Activated CD4-positive, alpha-beta T cell treated with anti-CD3 and anti-CD28 coated beads, Interleukin-2, amount 10 ng/mL, durations not matched to agents 7 days and 5 days (primary cell): ENCODE measurements around the gene KRTAP5-7. TPM values are rescaled to one million over a fixed set of nuclear protein-coding genes. Genes with fewer than 3 reads are reported as not detected.
"Not testable (repeated sequence)": the region's sequence is repeated elsewhere in the genome, so short reads cannot be mapped to it uniquely, and the experiment has no call there.

Source experiments
- CTCF ChIA-PET: fragments of 350-600 bp; sonication (Branson Sonifier 250); formaldehyde crosslinking; loops from one replicate; lab custom pipeline; 2021; ENCODE audit warnings: antibody characterized with exemption; lab: Charles Lee
- POLR2A ChIA-PET: fragments of 350-600 bp; sonication (Branson Sonifier 250); formaldehyde crosslinking; loops from one replicate; lab custom pipeline; 2021; ENCODE audit warnings: antibody characterized with exemption; lab: Charles Lee
- DNase-seq: peaks from one replicate; pipeline ENCODE4 v3.0.0-alpha.2; 2020
- H3K27ac Mint-ChIP-seq: one replicate; pipeline ENCODE4 v1.8.0; 2021; ENCODE audit warnings: mild to moderate bottlenecking, moderate library complexity, mixed read lengths
- H3K27me3 Mint-ChIP-seq: one replicate; pipeline ENCODE4 v1.8.0; 2021; ENCODE audit warnings: mixed read lengths
- H3K36me3 Mint-ChIP-seq: one replicate; pipeline ENCODE4 v1.8.0; 2021; ENCODE audit warnings: low read depth, mixed read lengths
- H3K4me1 Mint-ChIP-seq: one replicate; pipeline ENCODE4 v1.8.0; 2021; ENCODE audit warnings: mixed read lengths
- H3K4me3 Mint-ChIP-seq: one replicate; pipeline ENCODE4 v1.8.0; 2021; ENCODE audit warnings: mild to moderate bottlenecking, moderate library complexity, mixed read lengths
- H3K9me3 Mint-ChIP-seq: one replicate; pipeline ENCODE4 v1.8.0; 2021; ENCODE audit warnings: mixed read lengths
- total RNA-seq, 2 experiments: library from RNA; stranded (reverse); gene quantifications; one replicate each; pipeline ENCODE4 v1.2.3, GENCODE V29; 2021

KRTAP5-7 gene
- total RNA-seq, 2 experiments from 2014 or later = 0.29 TPM; not detected in 1

DNA sequence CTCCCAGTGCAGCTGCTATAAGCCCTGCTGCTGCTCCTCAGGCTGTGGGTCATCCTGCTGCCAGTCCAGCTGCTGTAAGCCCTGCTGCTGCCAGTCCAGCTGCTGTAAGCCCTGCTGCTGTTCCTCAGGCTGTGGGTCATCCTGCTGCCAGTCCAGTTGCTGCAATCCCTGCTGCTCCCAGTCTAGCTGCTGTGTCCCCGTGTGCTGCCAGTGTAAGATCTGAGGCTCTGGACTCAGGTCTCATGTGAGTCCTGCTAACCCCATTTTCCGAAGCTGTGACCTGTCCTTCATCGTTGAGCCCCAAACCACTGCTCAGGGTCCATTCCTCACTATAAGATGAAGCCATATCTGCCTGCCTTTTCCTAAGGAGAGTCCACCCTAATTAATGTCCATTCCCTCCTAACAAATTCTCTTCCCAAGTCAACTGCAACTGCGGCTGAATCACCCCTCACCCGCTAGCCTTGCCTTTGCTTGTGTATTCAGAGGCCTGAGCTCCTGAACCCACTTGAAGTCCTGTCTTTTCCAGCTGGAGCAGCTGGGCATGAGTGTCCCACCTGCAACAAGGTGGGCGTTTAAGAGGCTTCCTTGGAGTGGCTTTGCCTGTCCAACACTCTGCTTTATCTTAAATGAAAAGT, 626 bp downstream of the KRTAP5-7 start:
- H3K9me3 Mint-ChIP-seq = no peaks in the 10 kb centered on the region
- H3K27ac Mint-ChIP-seq = no peak overlapping the region
- H3K4me1 Mint-ChIP-seq = no peaks in the 10 kb centered on the region
- H3K4me3 Mint-ChIP-seq = no peak overlapping the region
- no peak for DNase-seq
- H3K36me3 Mint-ChIP-seq = no peaks in the 10 kb centered on the region
- ChIA-PET CTCF (interaction anchor here (1.4 kb wide), 1 partner anchor 20 kb away, joined by 3 read pairs; no protein-coding TSS in a partner anchor), POLR2A (no interaction called here)
- H3K27me3 Mint-ChIP-seq = peaks cover 2% of the 10 kb centered on the region

DNA sequence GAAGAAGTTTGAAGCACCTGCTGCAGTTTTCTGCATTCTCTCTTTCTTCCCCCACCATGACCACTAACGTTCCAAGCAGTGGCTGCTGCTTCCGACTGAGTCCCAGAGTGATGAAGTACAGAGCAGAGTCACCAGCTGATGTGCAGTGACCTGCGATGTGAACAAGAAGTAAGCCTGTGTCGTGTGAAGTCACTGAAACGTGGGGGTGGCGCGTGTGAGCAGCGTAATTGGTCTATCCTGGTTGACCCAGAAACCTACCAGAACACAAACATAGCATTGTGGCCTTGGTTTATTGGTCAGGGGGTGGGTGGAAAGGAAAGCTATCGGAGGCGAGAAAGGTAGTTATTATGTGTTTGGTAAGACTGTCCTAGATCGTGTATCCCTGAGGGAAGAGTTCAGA, 3.5 kb downstream of the KRTAP5-7 start:
- no peak for DNase-seq
- Mint-ChIP-seq H3K36me3 (no peaks in the 10 kb centered on the region), H3K4me3 (no peak overlapping the region), H3K27ac (no peak overlapping the region), H3K9me3 (no peaks in the 10 kb centered on the region), H3K4me1 (no peaks in the 10 kb centered on the region), H3K27me3 (peaks cover 2% of the 10 kb centered on the region)
- POLR2A ChIA-PET = no interaction called here
- CTCF ChIA-PET = no interaction called here

DNA sequence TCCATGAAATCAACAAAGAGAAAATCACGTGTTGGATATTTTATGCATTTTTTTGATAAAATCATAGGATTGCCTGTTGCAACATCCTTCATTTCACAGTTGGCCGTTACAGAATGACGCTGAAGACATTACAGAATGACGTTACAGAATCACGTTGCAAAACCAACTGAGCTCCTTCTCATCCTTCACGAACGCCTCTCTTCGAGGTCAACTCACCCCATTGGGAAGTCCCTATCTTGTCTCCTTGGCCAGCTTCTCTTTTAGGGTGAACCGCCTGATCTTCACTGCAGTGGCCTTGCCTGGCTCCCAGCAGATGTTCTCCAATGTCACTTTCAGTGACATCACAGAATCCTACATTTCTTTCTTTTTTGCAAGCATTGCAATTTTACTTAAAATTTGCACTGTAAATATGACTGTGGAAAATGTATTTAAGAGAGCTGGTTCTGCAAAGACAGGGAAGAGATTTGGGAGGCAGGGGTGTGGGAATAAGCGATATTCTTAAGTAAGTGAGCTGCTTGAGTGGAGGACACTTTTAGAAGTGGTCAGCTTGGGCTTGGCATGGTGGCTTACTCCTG, 5.1 kb downstream of the KRTAP5-7 start:
- Mint-ChIP-seq H3K27ac (no peak overlapping the region), H3K9me3 (no peaks in the 10 kb centered on the region), H3K4me1 (no peaks in the 10 kb centered on the region), H3K27me3 (no peaks in the 10 kb centered on the region), H3K4me3 (no peak overlapping the region), H3K36me3 (no peaks in the 10 kb centered on the region)
- DNase-seq = no peak
- CTCF ChIA-PET = no interaction called here
- POLR2A ChIA-PET = no interaction called here

DNA sequence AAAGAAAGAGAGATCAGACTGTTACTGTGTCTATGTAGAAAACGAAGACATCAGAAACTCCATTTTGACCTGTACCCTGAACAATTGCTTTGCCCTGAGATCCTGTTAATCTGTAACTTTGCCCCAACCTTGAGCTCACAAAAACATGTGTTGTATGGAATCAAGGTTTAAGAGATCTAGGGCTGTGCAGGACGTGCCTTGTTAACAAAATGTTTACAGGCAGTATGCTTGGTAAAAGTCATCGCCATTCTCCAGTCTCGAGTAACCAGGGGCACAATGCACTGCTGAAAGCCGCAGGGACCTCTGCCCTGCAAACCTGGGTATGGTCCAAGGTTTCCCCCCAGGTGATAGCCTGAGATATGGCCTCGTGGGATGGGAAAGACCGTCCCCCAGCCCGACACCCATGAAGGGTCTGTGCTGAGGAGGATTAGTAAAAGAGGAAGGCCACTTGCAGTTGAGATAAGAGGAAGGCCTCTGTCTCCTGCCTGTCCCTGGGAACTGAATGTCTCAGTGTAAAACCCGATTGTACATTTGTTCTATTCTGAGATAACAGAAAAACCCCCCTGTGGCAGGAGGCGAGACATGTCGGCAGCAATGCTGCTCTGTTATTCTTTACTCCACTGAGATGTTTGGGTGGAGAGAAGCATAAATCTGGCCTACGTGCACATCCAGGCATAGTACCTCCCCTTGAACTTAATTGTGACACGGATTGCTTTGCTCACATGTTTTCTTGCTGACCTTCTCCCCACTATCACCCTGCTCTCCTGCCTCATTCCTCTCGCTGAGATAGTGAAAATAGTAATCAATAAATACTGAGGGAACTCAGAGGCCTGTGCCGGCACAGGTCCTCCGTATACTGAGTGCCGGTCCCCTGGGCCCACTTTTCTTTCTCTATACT, 7.9 kb downstream of the KRTAP5-7 start:
- POLR2A ChIA-PET, H3K36me3 Mint-ChIP-seq, DNase-seq, H3K27ac Mint-ChIP-seq, H3K9me3 Mint-ChIP-seq, H3K27me3 Mint-ChIP-seq, CTCF ChIA-PET, H3K4me1 Mint-ChIP-seq, H3K4me3 Mint-ChIP-seq: not testable (repeated sequence)

DNA sequence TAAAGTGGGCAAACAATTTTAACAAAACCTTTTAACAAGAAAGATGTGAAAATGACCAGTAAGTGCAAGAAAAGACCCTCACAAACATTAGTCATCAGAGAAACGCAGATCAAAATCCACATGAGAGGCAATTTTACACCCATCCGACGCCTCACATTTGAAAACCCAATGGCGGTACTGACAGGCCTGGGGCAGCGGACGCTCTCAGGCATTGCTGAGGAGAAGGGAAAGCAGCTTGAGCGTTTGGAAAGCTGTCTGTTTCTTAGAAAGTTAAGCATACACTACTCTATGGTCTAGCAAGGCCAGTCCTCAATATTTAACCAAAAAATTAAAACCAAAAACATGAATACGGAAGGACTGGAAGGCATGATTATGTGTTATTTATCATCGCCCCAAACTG, 8.8 kb downstream of the KRTAP5-7 start:
- H3K27ac Mint-ChIP-seq = no peak overlapping the region

DNA sequence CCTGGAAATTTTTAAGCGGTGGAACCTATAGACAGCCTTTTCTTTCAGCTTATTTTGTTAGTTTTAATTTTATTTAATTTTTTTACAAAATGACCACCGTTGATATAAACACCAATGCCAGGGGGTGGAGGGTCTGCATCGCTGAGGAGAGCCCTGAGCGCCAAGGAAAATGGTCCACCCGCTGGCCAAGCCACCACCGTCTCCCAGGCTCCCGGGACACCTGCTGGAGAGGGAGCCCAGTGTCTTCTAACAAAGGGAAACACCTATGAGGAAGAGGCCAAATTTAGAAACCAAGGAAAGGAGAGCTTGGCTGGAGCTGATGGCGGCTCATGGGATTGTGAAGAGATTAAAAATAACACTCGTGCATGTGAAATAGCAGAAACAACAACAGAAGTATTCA, 10.5 kb downstream of the KRTAP5-7 start:
- DNase-seq = no peak
- H3K4me1 Mint-ChIP-seq = no peaks in the 10 kb centered on the region
- peaks cover 10% of the 10 kb centered on the region for H3K9me3 Mint-ChIP-seq
- H3K36me3 Mint-ChIP-seq = no peaks in the 10 kb centered on the region
- H3K27me3 Mint-ChIP-seq = no peaks in the 10 kb centered on the region
- no peak overlapping the region for H3K27ac Mint-ChIP-seq
- ChIA-PET POLR2A (no interaction called here), CTCF (no interaction called here)
- H3K4me3 Mint-ChIP-seq = no peak overlapping the region

More for the DNA sequence above, 8.8 kb downstream of the KRTAP5-7 start:
- H3K9me3 Mint-ChIP-seq = peaks cover 3% of the 10 kb centered on the region
- no peak overlapping the region for H3K4me3 Mint-ChIP-seq
- no peaks in the 10 kb centered on the region for H3K4me1 Mint-ChIP-seq
- CTCF ChIA-PET = no interaction called here
- DNase-seq = no peak
- no peaks in the 10 kb centered on the region for H3K27me3 Mint-ChIP-seq
- POLR2A ChIA-PET = no interaction called here
- no peaks in the 10 kb centered on the region for H3K36me3 Mint-ChIP-seq

DNA sequence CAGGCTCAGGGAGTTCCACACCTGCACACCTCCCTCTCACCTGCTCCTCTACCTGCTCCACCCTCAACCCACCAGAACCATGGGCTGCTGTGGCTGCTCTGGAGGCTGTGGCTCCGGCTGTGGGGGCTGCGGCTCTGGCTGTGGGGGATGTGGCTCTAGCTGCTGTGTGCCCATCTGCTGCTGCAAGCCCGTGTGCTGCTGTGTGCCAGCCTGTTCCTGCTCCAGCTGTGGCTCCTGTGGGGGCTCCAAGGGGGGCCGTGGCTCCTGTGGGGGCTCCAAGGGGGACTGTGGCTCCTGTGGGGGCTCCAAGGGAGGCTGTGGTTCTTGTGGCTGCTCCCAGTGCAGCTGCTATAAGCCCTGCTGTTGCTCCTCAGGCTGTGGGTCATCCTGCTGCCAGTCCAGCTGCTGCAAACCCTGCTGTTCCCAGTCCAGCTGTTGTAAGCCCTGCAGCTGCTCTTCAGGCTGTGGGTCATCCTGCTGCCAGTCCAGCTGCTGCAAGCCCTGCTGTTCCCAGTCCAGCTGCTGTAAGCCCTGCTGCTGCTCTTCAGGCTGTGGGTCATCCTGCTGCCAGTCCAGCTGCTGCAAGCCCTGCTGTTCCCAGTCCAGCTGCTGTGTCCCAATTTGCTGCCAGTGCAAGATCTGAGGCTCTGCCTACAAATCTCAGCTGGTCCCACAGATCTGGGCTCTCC, 11.1 kb downstream of the KRTAP5-7 start, which contains the start of gene KRTAP5-8:
TSS of gene KRTAP5-8 (plus strand) at position 49 of the 689 bp plus-strand sequence. CDS start at position 80, 31 bp downstream.
- H3K4me3 Mint-ChIP-seq, H3K27me3 Mint-ChIP-seq, CTCF ChIA-PET, H3K4me1 Mint-ChIP-seq, DNase-seq, H3K36me3 Mint-ChIP-seq, H3K9me3 Mint-ChIP-seq, POLR2A ChIA-PET, H3K27ac Mint-ChIP-seq: not testable (repeated sequence)

DNA sequence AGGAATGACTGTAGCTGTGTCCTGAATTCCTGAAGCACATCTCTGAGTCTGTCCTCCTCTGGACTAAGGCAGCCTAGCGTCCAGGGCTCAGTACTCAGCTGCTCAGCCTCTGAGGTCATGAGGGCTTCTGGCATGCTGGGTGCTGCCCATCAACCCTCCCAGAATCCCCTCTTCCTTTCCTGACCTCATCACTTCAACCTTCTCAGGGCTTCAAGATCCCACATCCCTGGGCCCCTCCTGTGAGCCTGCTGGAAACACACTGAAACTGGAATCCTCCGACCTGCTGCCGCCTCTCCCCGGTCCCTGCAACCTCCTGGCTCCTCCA, 11.6 kb downstream of the KRTAP5-7 start:
- no peak for DNase-seq
- POLR2A ChIA-PET = no interaction called here
- H3K27ac Mint-ChIP-seq = no peak overlapping the region

DNA sequence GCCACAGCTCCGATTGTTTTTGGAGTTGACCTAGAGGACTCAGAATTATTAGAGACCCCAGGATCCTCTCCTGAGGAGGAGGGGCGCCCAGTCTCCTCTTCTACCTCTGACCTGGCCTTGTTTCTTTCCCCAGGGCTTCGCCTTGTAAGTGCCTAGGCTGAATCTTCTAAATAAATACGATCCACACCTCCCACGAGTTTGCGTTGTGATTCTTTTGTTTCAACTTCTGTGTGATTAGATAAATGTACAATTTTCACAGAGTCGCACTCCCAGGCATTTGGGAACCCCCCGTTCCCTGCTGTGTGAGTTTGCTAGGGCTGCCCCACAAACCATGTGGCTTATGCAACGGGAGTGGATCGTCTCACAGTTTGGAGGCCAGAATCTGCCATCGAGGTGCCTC, 11.9 kb downstream of the KRTAP5-7 start:
- Mint-ChIP-seq H3K4me1 (no peaks in the 10 kb centered on the region), H3K4me3 (no peak overlapping the region), H3K9me3 (peaks cover 10% of the 10 kb centered on the region), H3K27ac (no peak overlapping the region), H3K36me3 (no peaks in the 10 kb centered on the region), H3K27me3 (no peaks in the 10 kb centered on the region)
- ChIA-PET POLR2A (no interaction called here), CTCF (no interaction called here)
- no peak for DNase-seq

More for the DNA sequence above, 11.6 kb downstream of the KRTAP5-7 start:
- Mint-ChIP-seq H3K4me3 (no peak overlapping the region), H3K4me1 (no peaks in the 10 kb centered on the region), H3K9me3 (peaks cover 10% of the 10 kb centered on the region), H3K36me3 (no peaks in the 10 kb centered on the region), H3K27me3 (no peaks in the 10 kb centered on the region)
- CTCF ChIA-PET = no interaction called here

DNA sequence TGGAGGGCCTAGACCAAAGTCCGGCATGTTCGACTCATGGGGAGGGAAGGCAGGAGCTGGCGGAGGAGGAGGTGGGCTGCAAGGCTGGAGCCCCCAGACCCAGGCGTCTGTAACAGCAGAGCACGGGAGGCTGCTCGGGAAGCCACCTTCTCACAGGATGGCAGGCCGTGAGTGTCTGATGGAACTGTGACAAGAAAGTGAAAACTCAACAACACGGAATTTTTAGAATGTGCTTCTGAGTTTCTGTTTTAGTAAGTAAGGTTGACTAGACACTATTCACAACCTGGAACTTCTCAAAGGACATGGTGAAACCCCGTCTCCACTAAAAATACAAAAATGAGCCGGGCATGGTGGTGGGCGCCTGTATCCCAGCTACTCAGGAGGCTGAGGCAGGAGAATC, 12.9 kb downstream of the KRTAP5-7 start:
- H3K4me1 Mint-ChIP-seq, H3K9me3 Mint-ChIP-seq, H3K27me3 Mint-ChIP-seq, POLR2A ChIA-PET, H3K27ac Mint-ChIP-seq, H3K4me3 Mint-ChIP-seq, H3K36me3 Mint-ChIP-seq, DNase-seq: not testable (repeated sequence)
- CTCF ChIA-PET = interaction anchor here (1.0 kb wide), 1 partner anchor 9 kb away, joined by 3 read pairs; no protein-coding TSS in a partner anchor

DNA sequence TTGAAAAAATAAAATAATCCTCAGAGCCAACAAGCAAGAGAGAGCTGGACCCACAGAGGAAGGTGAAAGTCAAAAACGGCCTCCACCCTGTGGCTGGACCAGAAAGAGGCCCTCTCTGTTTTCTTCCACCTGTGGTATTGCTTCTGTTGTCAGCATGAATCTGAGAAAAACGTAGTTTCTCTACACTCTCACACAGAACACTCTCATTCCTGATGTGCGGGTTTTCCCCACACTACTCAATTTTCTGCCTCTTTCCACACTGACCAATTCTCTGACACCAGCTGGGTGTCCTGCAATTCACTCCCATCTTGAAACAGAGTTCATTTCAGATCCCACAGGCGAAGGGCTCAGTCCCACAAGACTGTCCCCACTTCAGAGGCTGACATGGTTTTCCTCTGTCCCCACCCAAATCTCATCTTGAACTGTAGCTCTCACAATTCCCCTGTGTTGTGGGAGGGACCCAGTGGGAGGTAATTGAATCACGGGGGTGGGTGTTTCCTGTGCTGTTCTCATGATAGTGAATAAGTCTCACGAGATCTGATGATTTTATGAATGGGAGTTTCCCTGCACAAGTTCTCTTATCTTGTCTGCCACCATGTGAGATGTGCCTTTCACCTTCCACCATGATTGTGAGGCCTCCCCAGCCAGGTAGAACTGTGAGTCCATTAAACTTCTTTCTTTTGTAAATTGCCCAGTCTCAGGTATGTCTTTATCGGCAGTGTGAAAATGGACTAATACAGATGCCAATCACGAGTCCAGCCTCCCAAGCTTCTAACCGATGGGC, 13.6 kb downstream of the KRTAP5-7 start:
- H3K4me1 Mint-ChIP-seq, POLR2A ChIA-PET, H3K9me3 Mint-ChIP-seq, DNase-seq, H3K27ac Mint-ChIP-seq, H3K36me3 Mint-ChIP-seq, H3K27me3 Mint-ChIP-seq, H3K4me3 Mint-ChIP-seq: not testable (repeated sequence)
- CTCF ChIA-PET = interaction anchor here (1.0 kb wide), 1 partner anchor 9 kb away, joined by 3 read pairs; no protein-coding TSS in a partner anchor

DNA sequence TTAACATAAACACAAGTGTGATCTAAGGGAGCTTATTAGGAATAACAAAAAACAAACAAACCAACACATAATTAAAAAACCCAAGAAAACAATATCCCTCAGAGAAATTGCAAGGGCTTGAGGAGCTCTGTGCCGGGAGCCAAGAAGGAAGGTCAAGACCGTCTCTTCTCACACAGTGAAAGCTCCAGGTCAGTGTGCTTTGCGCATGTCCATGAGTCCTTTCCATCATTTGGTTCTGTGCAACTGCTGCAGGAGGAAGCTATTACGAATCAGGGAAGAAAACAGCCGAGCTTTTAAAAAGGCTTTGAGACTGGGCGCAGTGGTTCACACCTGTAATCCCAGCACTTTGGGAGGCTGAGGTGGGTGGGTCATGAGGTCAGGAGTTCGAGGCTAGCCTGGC, 15.3 kb downstream of the KRTAP5-7 start:
- Mint-ChIP-seq H3K4me1 (no peaks in the 10 kb centered on the region), H3K4me3 (no peak overlapping the region), H3K27ac (no peak overlapping the region), H3K36me3 (no peaks in the 10 kb centered on the region), H3K9me3 (peaks cover 10% of the 10 kb centered on the region), H3K27me3 (no peaks in the 10 kb centered on the region)
- CTCF ChIA-PET = interaction anchor here (0.5 to 1.2 kb wide), 2 partner anchors 113 to 226 kb away, joined by 3 read pairs; no protein-coding TSS in a partner anchor
- no peak for DNase-seq
- POLR2A ChIA-PET = no interaction called here
